ENCODE results near the gene KLHL12. TPM values are rescaled to one million over a fixed set of nuclear protein-coding genes. Genes with fewer than 3 reads are reported as not detected.

The KLHL12 gene
- total RNA-seq, 2 donors from 2014 or later, result 34.4 to 39.4 TPM

DNA sequence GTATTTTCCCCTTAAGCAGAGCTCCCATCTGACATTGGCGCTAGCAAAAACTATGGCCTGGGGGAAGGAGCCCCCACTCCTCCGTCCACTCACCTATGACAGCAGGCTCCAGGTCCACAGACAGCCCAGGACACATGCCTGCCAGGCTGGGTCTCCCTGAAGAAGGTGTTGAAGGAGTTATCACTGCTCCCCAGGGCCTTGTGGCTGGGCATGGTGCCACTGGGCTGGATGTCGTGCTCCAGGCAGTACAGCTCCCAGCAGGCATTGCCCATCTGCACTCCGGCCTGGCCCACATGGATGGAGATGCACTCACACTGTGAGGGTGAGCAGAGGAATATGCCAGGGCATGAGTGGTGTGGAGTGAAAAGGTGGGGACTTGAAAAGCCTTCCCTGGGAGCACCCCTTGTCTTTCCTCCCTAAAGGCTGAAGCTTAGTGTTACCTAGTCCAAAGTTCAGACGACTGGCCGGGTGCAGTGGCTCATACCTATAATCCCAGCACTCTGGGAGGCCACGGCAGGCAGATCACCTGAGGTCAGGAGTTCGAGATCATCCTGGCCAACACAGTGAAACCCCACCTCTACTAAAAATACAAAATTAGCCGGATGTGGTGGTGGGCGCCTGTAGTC is 68.1 kb downstream of the KLHL12 start:
- no peak overlapping the region for H3K4me3 Mint-ChIP-seq
- Histone ChIP-seq H3K9me3 (ENCODE audit: control insufficient read depth, low read length) (no peaks in the 10 kb centered on the region), H3K27ac (ENCODE audit: low read depth, low read length) (no peak overlapping the region), H3K4me3 (ENCODE audit: low read length) (no peak overlapping the region), H3K27me3 (ENCODE audit: control insufficient read depth, insufficient read depth, low read length, poor library complexity, severe bottlenecking) (peaks cover 19% of the 10 kb centered on the region), H3K4me1 (ENCODE audit: control insufficient read depth, insufficient read depth, low read length) (no peaks in the 10 kb centered on the region), H3K9ac (ENCODE audit: extremely low read depth, low read length, poor library complexity, severe bottlenecking) (no peak overlapping the region), H3K36me3 (ENCODE audit: control insufficient read depth, insufficient read depth, low read length) (no peaks in the 10 kb centered on the region)
- peaks cover 10% of the 10 kb centered on the region for H3K36me3 Mint-ChIP-seq (ENCODE audit: low read depth)
- no peak for DNase-seq
- peak overlapping the region; percentile 21 for H3K27ac Mint-ChIP-seq
- peaks cover 6% of the 10 kb centered on the region for H3K4me1 Mint-ChIP-seq
- H3K27me3 Mint-ChIP-seq (ENCODE audit: insufficient read depth), result peaks cover 4% of the 10 kb centered on the region
- TF ChIP-seq, protein P1, sequence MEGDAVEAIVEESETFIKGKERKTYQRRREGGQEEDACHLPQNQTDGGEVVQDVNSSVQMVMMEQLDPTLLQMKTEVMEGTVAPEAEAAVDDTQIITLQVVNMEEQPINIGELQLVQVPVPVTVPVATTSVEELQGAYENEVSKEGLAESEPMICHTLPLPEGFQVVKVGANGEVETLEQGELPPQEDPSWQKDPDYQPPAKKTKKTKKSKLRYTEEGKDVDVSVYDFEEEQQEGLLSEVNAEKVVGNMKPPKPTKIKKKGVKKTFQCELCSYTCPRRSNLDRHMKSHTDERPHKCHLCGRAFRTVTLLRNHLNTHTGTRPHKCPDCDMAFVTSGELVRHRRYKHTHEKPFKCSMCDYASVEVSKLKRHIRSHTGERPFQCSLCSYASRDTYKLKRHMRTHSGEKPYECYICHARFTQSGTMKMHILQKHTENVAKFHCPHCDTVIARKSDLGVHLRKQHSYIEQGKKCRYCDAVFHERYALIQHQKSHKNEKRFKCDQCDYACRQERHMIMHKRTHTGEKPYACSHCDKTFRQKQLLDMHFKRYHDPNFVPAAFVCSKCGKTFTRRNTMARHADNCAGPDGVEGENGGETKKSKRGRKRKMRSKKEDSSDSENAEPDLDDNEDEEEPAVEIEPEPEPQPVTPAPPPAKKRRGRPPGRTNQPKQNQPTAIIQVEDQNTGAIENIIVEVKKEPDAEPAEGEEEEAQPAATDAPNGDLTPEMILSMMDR (conservative IDR thresholded peaks at IDR 0.05), result no peak
- no peaks in the 10 kb centered on the region for H3K9me3 Mint-ChIP-seq
- 90 to 93% methylated on average over 9 to 10 of the region's 10 CpGs for WGBS, 2 experiments (ENCODE audit: insufficient coverage in 1 of 2, insufficient read length in 1 of 2)

DNA sequence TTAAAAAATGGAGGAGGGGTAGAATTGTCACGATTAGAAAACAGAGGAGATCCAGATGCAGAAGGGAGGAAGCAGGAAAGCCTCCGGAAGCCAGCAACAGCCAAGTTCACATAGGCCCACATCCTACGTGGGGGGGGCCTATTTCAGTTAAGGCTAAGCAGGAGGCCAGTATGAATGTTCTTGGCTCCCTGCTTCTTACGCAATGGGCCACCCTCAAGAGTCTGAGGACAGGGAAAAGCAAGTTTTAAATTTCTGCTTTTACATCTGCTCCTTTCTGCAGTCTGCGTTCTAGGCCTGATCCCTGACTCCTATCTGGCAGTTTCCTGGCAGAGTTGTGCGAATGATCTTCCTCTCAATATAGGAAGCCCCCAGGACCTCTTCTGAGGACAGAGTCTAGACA is 68.7 kb downstream of the KLHL12 start:
- H3K4me1 ChIP-seq (ENCODE audit: control insufficient read depth, insufficient read depth, low read length), result no peaks in the 10 kb centered on the region
- peaks cover 10% of the 10 kb centered on the region for H3K36me3 Mint-ChIP-seq (ENCODE audit: low read depth)
- H3K4me3 Mint-ChIP-seq, result no peak overlapping the region
- H3K9me3 ChIP-seq (ENCODE audit: control insufficient read depth, low read length), result no peaks in the 10 kb centered on the region
- peak overlapping the region; percentile 21 for H3K27ac Mint-ChIP-seq
- H3K9ac ChIP-seq (ENCODE audit: extremely low read depth, low read length, poor library complexity, severe bottlenecking), result no peak overlapping the region
- H3K27me3 ChIP-seq (ENCODE audit: control insufficient read depth, insufficient read depth, low read length, poor library complexity, severe bottlenecking), result peaks cover 15% of the 10 kb centered on the region
- no peak overlapping the region for H3K4me3 ChIP-seq (ENCODE audit: low read length)
- no peak for DNase-seq
- no peak overlapping the region for H3K27ac ChIP-seq (ENCODE audit: low read depth, low read length)
- H3K36me3 ChIP-seq (ENCODE audit: control insufficient read depth, insufficient read depth, low read length), result no peaks in the 10 kb centered on the region
- peaks cover 6% of the 10 kb centered on the region for H3K4me1 Mint-ChIP-seq
- H3K9me3 Mint-ChIP-seq, result no peaks in the 10 kb centered on the region
- peaks cover 2% of the 10 kb centered on the region for H3K27me3 Mint-ChIP-seq (ENCODE audit: insufficient read depth)
- 90 to 91% methylated on average over 6 of the region's 6 CpGs for WGBS, 2 experiments (ENCODE audit: insufficient coverage in 1 of 2, insufficient read length in 1 of 2)
- TF ChIP-seq, protein P1 (conservative IDR thresholded peaks at IDR 0.05), result no peak

DNA sequence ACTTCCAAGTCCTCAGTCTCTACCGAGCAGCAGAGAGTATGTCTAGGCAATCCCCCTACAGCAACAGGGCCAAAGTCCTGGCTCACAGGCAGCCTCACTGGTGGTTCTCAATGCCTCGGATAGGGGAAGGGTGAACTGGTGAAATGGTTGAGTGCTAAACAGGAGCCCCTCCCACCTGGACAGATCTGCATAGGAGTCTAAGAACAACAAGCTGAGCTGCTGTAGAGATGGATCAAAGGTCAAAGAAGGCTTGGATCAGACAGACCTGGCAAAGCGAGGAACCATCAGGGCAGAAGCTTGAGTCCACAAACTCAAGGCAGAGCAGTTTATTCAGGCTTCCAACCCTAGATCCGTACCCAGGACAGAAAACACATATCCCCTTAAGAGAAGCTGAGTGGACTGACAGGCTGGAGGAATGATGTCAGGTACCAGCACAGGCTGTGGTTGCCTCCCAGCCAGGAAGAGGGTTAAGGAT is 69.9 kb downstream of the KLHL12 start:
- H3K9me3 ChIP-seq (ENCODE audit: control insufficient read depth, low read length), result no peaks in the 10 kb centered on the region
- Mint-ChIP-seq H3K27me3 (ENCODE audit: insufficient read depth) (no peaks in the 10 kb centered on the region), H3K4me3 (no peak overlapping the region), H3K27ac (no peak overlapping the region), H3K9me3 (no peaks in the 10 kb centered on the region), H3K36me3 (ENCODE audit: low read depth) (peaks cover 10% of the 10 kb centered on the region), H3K4me1 (peaks cover 6% of the 10 kb centered on the region)
- peaks cover 6% of the 10 kb centered on the region for H3K27me3 ChIP-seq (ENCODE audit: control insufficient read depth, insufficient read depth, low read length, poor library complexity, severe bottlenecking)
- H3K27ac ChIP-seq (ENCODE audit: low read depth, low read length), result no peak overlapping the region
- no peak overlapping the region for H3K9ac ChIP-seq (ENCODE audit: extremely low read depth, low read length, poor library complexity, severe bottlenecking)
- WGBS, 2 experiments (ENCODE audit: insufficient coverage in 1 of 2, insufficient read length in 1 of 2), result 61 to 72% methylated on average over 3 to 4 of the region's 4 CpGs
- H3K36me3 ChIP-seq (ENCODE audit: control insufficient read depth, insufficient read depth, low read length), result no peaks in the 10 kb centered on the region
- H3K4me1 ChIP-seq (ENCODE audit: control insufficient read depth, insufficient read depth, low read length), result no peaks in the 10 kb centered on the region
- TF ChIP-seq, protein P1 (conservative IDR thresholded peaks at IDR 0.05), result no peak
- no peak overlapping the region for H3K4me3 ChIP-seq (ENCODE audit: low read length)
- no peak for DNase-seq

Data from endodermal cell (in vitro differentiated cells).